ENCODE results near the gene HBG2.

The HBG2 gene

GRCh38 chr11:5226732-5227310 is 27.8 kb downstream of the HBG2 start, which contains the start of gene HBB:
TSS of gene HBB (minus strand) at chr11:5227071. CDS start at chr11:5227021, 50 bp downstream.
- no peak for DNase-seq

DNA sequence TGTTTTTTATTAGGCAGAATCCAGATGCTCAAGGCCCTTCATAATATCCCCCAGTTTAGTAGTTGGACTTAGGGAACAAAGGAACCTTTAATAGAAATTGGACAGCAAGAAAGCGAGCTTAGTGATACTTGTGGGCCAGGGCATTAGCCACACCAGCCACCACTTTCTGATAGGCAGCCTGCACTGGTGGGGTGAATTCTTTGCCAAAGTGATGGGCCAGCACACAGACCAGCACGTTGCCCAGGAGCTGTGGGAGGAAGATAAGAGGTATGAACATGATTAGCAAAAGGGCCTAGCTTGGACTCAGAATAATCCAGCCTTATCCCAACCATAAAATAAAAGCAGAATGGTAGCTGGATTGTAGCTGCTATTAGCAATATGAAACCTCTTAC is 29.1 kb downstream of the HBG2 start:
- DNase-seq = no peak

- no peak for DNase-seq
Observed at GRCh38 chr11:5224538-5225479, 29.8 kb downstream of the HBG2 start.

GRCh38 chr11:5223686-5224085 is 30.9 kb downstream of the HBG2 start:
- DNase-seq = no peak

- no peak for DNase-seq
Observed at GRCh38 chr11:5223146-5223545, 31.4 kb downstream of the HBG2 start.

GRCh38 chr11:5210376-5210885 is 44.1 kb downstream of the HBG2 start:
- DNase-seq = no peak

DNA sequence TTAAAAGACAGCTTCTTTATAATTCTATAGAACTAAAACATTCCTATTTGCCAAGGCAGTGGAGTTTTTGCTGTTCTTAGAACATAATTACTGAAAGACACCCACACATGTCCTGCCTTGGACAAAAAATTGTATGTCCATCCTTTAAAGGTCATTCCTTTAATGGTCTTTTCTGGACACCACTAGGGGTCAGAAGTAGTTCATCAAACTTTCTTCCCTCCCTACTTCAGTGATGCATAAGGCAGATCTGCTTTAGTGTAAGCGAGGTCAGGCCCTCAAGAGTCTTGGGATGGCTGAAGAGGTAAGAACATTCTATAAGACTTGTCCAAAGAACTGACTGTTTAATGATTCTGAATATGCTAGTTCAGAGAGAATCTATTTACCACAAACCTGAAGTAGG is 49.8 kb downstream of the HBG2 start:
- no peak for DNase-seq

- DNase-seq = no peak
Observed at GRCh38 chr11:5203366-5203765, 51.2 kb downstream of the HBG2 start.
